ENCODE results near the gene SFT2D1. TPM values are rescaled to one million over a fixed set of nuclear protein-coding genes. Genes with fewer than 3 reads are reported as not detected.

SFT2D1 gene
- total and polyA plus RNA-seq, 2 experiments from 2014 or later, result 51.4 to 103 TPM

DNA sequence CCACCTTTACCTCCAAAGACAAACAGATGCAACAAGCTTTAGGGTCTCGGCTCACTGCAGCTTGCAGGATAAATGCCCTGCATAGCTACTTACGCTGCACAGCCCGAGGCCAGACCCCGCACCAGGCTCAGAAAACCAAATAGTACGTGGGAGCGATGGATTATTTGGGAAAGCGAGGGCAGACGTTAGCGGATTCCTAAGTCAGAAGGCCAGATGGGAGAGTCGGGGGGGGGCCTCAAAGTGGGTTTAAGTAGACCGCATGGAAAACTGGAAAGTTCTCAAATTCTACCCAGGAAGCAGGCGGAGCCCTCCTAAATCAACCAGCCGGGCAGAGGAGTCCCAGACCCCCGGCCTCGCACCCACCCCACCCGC, 382 bp downstream of the SFT2D1 start:
- no peaks in the 10 kb centered on the region for H3K36me3 ChIP-seq (ENCODE audit: low read depth)
- H3K9me2 ChIP-seq (ENCODE audit: insufficient read depth), result no peaks in the 10 kb centered on the region
- H4K20me1 ChIP-seq (ENCODE audit: insufficient read depth), result no peaks in the 10 kb centered on the region
- peak overlapping the region; percentile 82 for H3K4me2 ChIP-seq (ENCODE audit: unreplicated experiment)
- H3K27me3 ChIP-seq (replicated peaks; ENCODE audit: insufficient read depth), result no peaks in the 10 kb centered on the region
- H3K27ac ChIP-seq, result peak overlapping the region; percentile 30
- peak overlapping the region; percentile 94 for H2AFZ ChIP-seq
- in situ Hi-C loops (cut with MboI), result no loop called here
- TF ChIP-seq EZH2phosphoT487 (IDR thresholded peaks at IDR 0.05; ENCODE audit: insufficient read depth, low read depth) (no peak), EZH2 (IDR thresholded peaks at IDR 0.05; ENCODE audit: insufficient read depth, poor library complexity, severe bottlenecking) (no peak)
- H3F3A ChIP-seq (ENCODE audit: insufficient read depth), result no peaks in the 10 kb centered on the region
- H3K9me3 ChIP-seq (ENCODE audit: low read depth), result no peaks in the 10 kb centered on the region
- peak overlapping the region; percentile 91 for H3K9ac ChIP-seq
- DNase-seq, result peak; percentile 50
- peaks cover 55% of the 10 kb centered on the region for H3K79me2 ChIP-seq (ENCODE audit: insufficient read depth)
- H3K4me1 ChIP-seq (ENCODE audit: insufficient read depth), result no peaks in the 10 kb centered on the region; the same call in 1 of the 2 replicates
- H3K4me3 ChIP-seq, result peak overlapping the region; percentile 99
- 1% methylated on average over 15 to 16 of the region's 16 CpGs for WGBS, 2 experiments (ENCODE audit: low coverage in 1 of 2, low lambda C conversion rate in 2 of 2, missing lambda C conversion rate in 2 of 2)

- 36 to 41% methylated on average over 7 of the region's 7 CpGs for WGBS, 2 experiments (ENCODE audit: low coverage in 1 of 2, low lambda C conversion rate in 2 of 2, missing lambda C conversion rate in 2 of 2)
- Histone ChIP-seq H3K27ac (no peak overlapping the region), H3K36me3 (ENCODE audit: low read depth) (no peaks in the 10 kb centered on the region), H3K4me1 (ENCODE audit: insufficient read depth) (no peaks in the 10 kb centered on the region; the same call in 1 of the 2 replicates), H3K9me3 (ENCODE audit: low read depth) (no peaks in the 10 kb centered on the region), H3K9ac (peak overlapping the region; percentile 91), H3K4me3 (peak overlapping the region; percentile 99), H3F3A (ENCODE audit: insufficient read depth) (no peaks in the 10 kb centered on the region), H3K27me3 (replicated peaks; ENCODE audit: insufficient read depth) (no peaks in the 10 kb centered on the region), H2AFZ (peak overlapping the region; percentile 94; the same call in 1 of the 2 replicates), H3K4me2 (ENCODE audit: unreplicated experiment) (peak overlapping the region; percentile 82), H3K9me2 (ENCODE audit: insufficient read depth) (no peaks in the 10 kb centered on the region), H3K79me2 (ENCODE audit: insufficient read depth) (peaks cover 60% of the 10 kb centered on the region), H4K20me1 (ENCODE audit: insufficient read depth) (no peaks in the 10 kb centered on the region)
- no peak for TF ChIP-seq EZH2 (IDR thresholded peaks at IDR 0.05; ENCODE audit: insufficient read depth, poor library complexity, severe bottlenecking)
- no peak for TF ChIP-seq EZH2phosphoT487 (IDR thresholded peaks at IDR 0.05; ENCODE audit: insufficient read depth, low read depth)
- in situ Hi-C loops (cut with MboI), result no loop called here
- DNase-seq, result peak; percentile 5
Measured at GRCh38 chr6:166341464-166341863, 881 bp downstream of the SFT2D1 start.

- Histone ChIP-seq H3K4me2 (ENCODE audit: unreplicated experiment) (no peak overlapping the region), H3K4me1 (ENCODE audit: insufficient read depth) (no peaks in the 10 kb centered on the region; the same call in 1 of the 2 replicates), H3F3A (ENCODE audit: insufficient read depth) (no peaks in the 10 kb centered on the region), H3K9me2 (ENCODE audit: insufficient read depth) (no peaks in the 10 kb centered on the region), H3K9me3 (ENCODE audit: low read depth) (no peaks in the 10 kb centered on the region), H3K36me3 (ENCODE audit: low read depth) (peaks cover 6% of the 10 kb centered on the region; the same call in 1 of the 2 replicates), H3K27ac (no peak overlapping the region), H3K9ac (no peak overlapping the region), H4K20me1 (ENCODE audit: insufficient read depth) (no peaks in the 10 kb centered on the region), H3K79me2 (ENCODE audit: insufficient read depth) (peaks cover 86% of the 10 kb centered on the region), H3K4me3 (no peak overlapping the region), H2AFZ (no peak overlapping the region), H3K27me3 (replicated peaks; ENCODE audit: insufficient read depth) (no peaks in the 10 kb centered on the region)
- 94 to 95% methylated on average over 9 of the region's 9 CpGs for WGBS, 2 experiments (ENCODE audit: low coverage in 1 of 2, low lambda C conversion rate in 2 of 2, missing lambda C conversion rate in 2 of 2)
- in situ Hi-C loops (cut with MboI), result no loop called here
- DNase-seq, result no peak
- TF ChIP-seq EZH2 (IDR thresholded peaks at IDR 0.05; ENCODE audit: insufficient read depth, poor library complexity, severe bottlenecking) (no peak), EZH2phosphoT487 (IDR thresholded peaks at IDR 0.05; ENCODE audit: insufficient read depth, low read depth) (no peak)
Measured at GRCh38 chr6:166338854-166339253, 3.5 kb downstream of the SFT2D1 start.

GRCh38 chr6:166336847-166337246, 5.5 kb downstream of the SFT2D1 start:
- Histone ChIP-seq H3K4me3 (no peak overlapping the region), H3K79me2 (ENCODE audit: insufficient read depth) (peaks cover 100% of the 10 kb centered on the region), H3F3A (ENCODE audit: insufficient read depth) (0 out of 2 replicates have a peak, but pooled peaks cover 4% of the 10 kb centered on the region), H3K4me2 (ENCODE audit: unreplicated experiment) (no peak overlapping the region), H3K36me3 (ENCODE audit: low read depth) (peaks cover 6% of the 10 kb centered on the region; the same call in 1 of the 2 replicates), H3K27me3 (replicated peaks; ENCODE audit: insufficient read depth) (no peaks in the 10 kb centered on the region), H3K27ac (no peak overlapping the region), H3K9ac (no peak overlapping the region), H3K4me1 (ENCODE audit: insufficient read depth) (no peaks in the 10 kb centered on the region; the same call in 1 of the 2 replicates), H2AFZ (no peak overlapping the region), H3K9me2 (ENCODE audit: insufficient read depth) (no peaks in the 10 kb centered on the region), H3K9me3 (ENCODE audit: low read depth) (no peaks in the 10 kb centered on the region), H4K20me1 (ENCODE audit: insufficient read depth) (no peaks in the 10 kb centered on the region)
- DNase-seq, result no peak
- in situ Hi-C loops (cut with MboI), result no loop called here
- TF ChIP-seq EZH2 (IDR thresholded peaks at IDR 0.05; ENCODE audit: insufficient read depth, poor library complexity, severe bottlenecking) (no peak), EZH2phosphoT487 (IDR thresholded peaks at IDR 0.05; ENCODE audit: insufficient read depth, low read depth) (no peak)
- WGBS, 2 experiments (ENCODE audit: low coverage in 1 of 2, low lambda C conversion rate in 2 of 2, missing lambda C conversion rate in 2 of 2), result 64 to 67% methylated on average over 3 of the region's 3 CpGs
